GM23338 (cell line): ENCODE results near the gene THSD8. TPM values are rescaled to one million over a fixed set of nuclear protein-coding genes. Genes with fewer than 3 reads are reported as not detected.
A peak's percentile ranks its signal among the peaks of the same experiment; 100 is the strongest.

Source experiments
- ATAC-seq: fragments of 200-7000 bp; cut with Tn5 transposase; 3 replicates; pipeline ENCODE4 v1.9.1; 2020
- DNase-seq: peaks from one replicate; pipeline ENCODE4 v3.0.0-alpha.2; 2015; ENCODE audit warnings: low spot score
- H2AFZ ChIP-seq: fragments of 200-600 bp; sonication (generic); 2 replicates; pipeline ENCODE4 v1.8.0; 2016; ENCODE audit warnings: antibody characterized with exemption, mild to moderate bottlenecking, moderate library complexity
- H3F3A ChIP-seq: fragments of 200-600 bp; sonication (generic); replicated peaks from 2 replicates; pipeline ENCODE4 v1.8.0; 2017; ENCODE audit warnings: antibody characterized with exemption, mixed run types, low read depth
- H3K27ac ChIP-seq: fragments of 200-600 bp; sonication (generic); 2 replicates; pipeline ENCODE4 v1.6.1; 2016; ENCODE audit warnings: low read depth
- H3K27me3 ChIP-seq: fragments of 200-600 bp; sonication (generic); 2 replicates; pipeline ENCODE4 v1.8.0; 2016; ENCODE audit warnings: mild to moderate bottlenecking, mixed run types, moderate library complexity; ENCODE audit not compliant: insufficient read depth
- H3K36me3 ChIP-seq: fragments of 200-600 bp; sonication (generic); 2 replicates; pipeline ENCODE4 v1.8.0; 2016; ENCODE audit warnings: mild to moderate bottlenecking; ENCODE audit not compliant: insufficient read depth
- H3K4me1 ChIP-seq: fragments of 200-600 bp; sonication (generic); 2 replicates; pipeline ENCODE4 v1.8.0; 2016; ENCODE audit warnings: mild to moderate bottlenecking, moderate library complexity; ENCODE audit not compliant: insufficient read depth
- H3K4me2 ChIP-seq: fragments of 200-600 bp; sonication (generic); 2 replicates; pipeline ENCODE4 v1.7.1; 2017; ENCODE audit warnings: mixed run types
- H3K4me3 ChIP-seq: fragments of 200-600 bp; sonication (generic); 2 replicates; pipeline ENCODE4 v1.6.1; 2016; ENCODE audit warnings: mixed run types
- H3K79me2 ChIP-seq: fragments of 200-600 bp; sonication (generic); replicated peaks from 2 replicates; pipeline ENCODE4 v1.8.0; 2017; ENCODE audit warnings: mild to moderate bottlenecking; ENCODE audit not compliant: insufficient read depth
- H3K9me2 ChIP-seq: fragments of 200-600 bp; sonication (generic); 2 replicates; pipeline ENCODE4 v1.8.0; 2017; ENCODE audit not compliant: insufficient read depth
- H4K20me1 ChIP-seq: fragments of 200-600 bp; sonication (generic); replicated peaks from 2 replicates; pipeline ENCODE4 v1.8.0; 2017; ENCODE audit warnings: mild to moderate bottlenecking; ENCODE audit not compliant: insufficient read depth
- H3K27ac Mint-ChIP-seq: 2 replicates; pipeline ENCODE4 v1.8.0; 2020; ENCODE audit warnings: inconsistent platforms, mild to moderate bottlenecking, moderate library complexity, mixed read lengths
- H3K27me3 Mint-ChIP-seq: 3 replicates; pipeline ENCODE4 v1.8.0; 2022; ENCODE audit warnings: low read depth, mild to moderate bottlenecking, moderate library complexity, mixed read lengths, inconsistent platforms; ENCODE audit not compliant: insufficient read depth, poor library complexity
- H3K36me3 Mint-ChIP-seq: 3 replicates; pipeline ENCODE4 v1.8.0; 2021; ENCODE audit warnings: low read depth, mild to moderate bottlenecking, inconsistent platforms, moderate library complexity, mixed read lengths
- H3K4me1 Mint-ChIP-seq: 3 replicates; pipeline ENCODE4 v1.8.0; 2020; ENCODE audit warnings: mild to moderate bottlenecking, inconsistent platforms, mixed read lengths
- H3K4me3 Mint-ChIP-seq: 3 replicates; pipeline ENCODE4 v1.8.0; 2021; ENCODE audit warnings: moderate library complexity, mild to moderate bottlenecking, inconsistent platforms, mixed read lengths
- H3K9me3 Mint-ChIP-seq: 3 replicates; pipeline ENCODE4 v1.8.0; 2020; ENCODE audit warnings: moderate library complexity, mild to moderate bottlenecking, inconsistent platforms, mixed read lengths
- CREB1 ChIP-seq: fragments of 250-450 bp; sonication (Bioruptor Pico); IDR thresholded peaks from 2 replicates; pipeline ENCODE4 v1.5.0; 2020; ENCODE audit warnings: low read depth, mild to moderate bottlenecking, moderate library complexity
- CTCF ChIP-seq, 2 experiments: fragments of 200-600 bp in 1 of 2; sonication (generic) in 1 of 2; conservative IDR thresholded peaks; 2 replicates each; pipeline versions ENCODE4 v1.5.1 to v1.6.1; 2016 to 2017; ENCODE audit warnings: antibody characterized with exemption in 2 of 2, low read depth in 2 of 2, mild to moderate bottlenecking in 2 of 2, moderate library complexity in 1 of 2
- EZH2 ChIP-seq: fragments of 200-600 bp; sonication (generic); IDR thresholded peaks from one replicate; pipeline ENCODE4 v1.8.0; 2017; ENCODE audit warnings: antibody characterized with exemption, mild to moderate bottlenecking, low read depth; ENCODE audit not compliant: unreplicated experiment
- EZH2phosphoT487 ChIP-seq: fragments of 200-600 bp; sonication (generic); IDR thresholded peaks from one replicate; pipeline ENCODE4 v1.8.1; 2018; ENCODE audit warnings: antibody characterized with exemption; ENCODE audit not compliant: unreplicated experiment
- JUNB ChIP-seq: IDR thresholded peaks from one replicate; pipeline ENCODE4 v1.6.1; 2016; ENCODE audit warnings: antibody characterized with exemption; ENCODE audit not compliant: unreplicated experiment
- NANOG ChIP-seq: IDR thresholded peaks from 2 replicates; pipeline ENCODE4 v1.6.1; 2016; ENCODE audit warnings: antibody characterized with exemption, borderline replicate concordance
- POLR2AphosphoS5 ChIP-seq: IDR thresholded peaks from 2 replicates; pipeline ENCODE4 v1.6.1; 2016; ENCODE audit warnings: antibody characterized with exemption, low read depth
- REST ChIP-seq: IDR thresholded peaks from one replicate; pipeline ENCODE4 v1.6.1; 2018; ENCODE audit warnings: antibody characterized with exemption; ENCODE audit not compliant: unreplicated experiment
- STAT1 ChIP-seq: IDR thresholded peaks from one replicate; pipeline ENCODE4 v1.6.1; 2016; ENCODE audit warnings: antibody characterized with exemption; ENCODE audit not compliant: unreplicated experiment
- ZNF114 ChIP-seq: fragments of 250-450 bp; sonication (Bioruptor Pico); IDR thresholded peaks from 2 replicates; pipeline ENCODE4 v1.5.0; 2020; ENCODE audit warnings: mild to moderate bottlenecking, moderate library complexity
- ZNF331 ChIP-seq: fragments of 250-450 bp; sonication (Bioruptor Pico); IDR thresholded peaks from 2 replicates; pipeline ENCODE4 v1.5.0; 2020; ENCODE audit warnings: low read depth, mild to moderate bottlenecking, moderate library complexity
- ZNF462 ChIP-seq: fragments of 250-450 bp; sonication (Bioruptor Pico); IDR thresholded peaks from 2 replicates; pipeline ENCODE4 v1.5.0; 2020; ENCODE audit warnings: mild to moderate bottlenecking, moderate library complexity
- polyA plus RNA-seq: library from polyadenylated mRNA; unstranded; fragments of >200 nt; fragmentation: Nextera tagmentation; extraction: Ambion mirVana; gene quantifications from 2 replicates; pipeline ENCODE4 v1.2.1, GENCODE V29; 2016
- total RNA-seq: library from RNA; depleted of rRNA; stranded (reverse); fragments of >200 nt; shearing (Covaris generic); gene quantifications from 2 replicates; pipeline ENCODE4 v1.2.3, GENCODE V29; 2014
- TF ChIP-seq, protein P1 (sequence below): IDR thresholded peaks from 2 replicates; pipeline ENCODE4 v1.6.1; 2016; ENCODE audit warnings: antibody characterized with exemption

The THSD8 gene
- total and polyA plus RNA-seq, 2 experiments from 2014 or later = 0.38 to 38.5 TPM

DNA sequence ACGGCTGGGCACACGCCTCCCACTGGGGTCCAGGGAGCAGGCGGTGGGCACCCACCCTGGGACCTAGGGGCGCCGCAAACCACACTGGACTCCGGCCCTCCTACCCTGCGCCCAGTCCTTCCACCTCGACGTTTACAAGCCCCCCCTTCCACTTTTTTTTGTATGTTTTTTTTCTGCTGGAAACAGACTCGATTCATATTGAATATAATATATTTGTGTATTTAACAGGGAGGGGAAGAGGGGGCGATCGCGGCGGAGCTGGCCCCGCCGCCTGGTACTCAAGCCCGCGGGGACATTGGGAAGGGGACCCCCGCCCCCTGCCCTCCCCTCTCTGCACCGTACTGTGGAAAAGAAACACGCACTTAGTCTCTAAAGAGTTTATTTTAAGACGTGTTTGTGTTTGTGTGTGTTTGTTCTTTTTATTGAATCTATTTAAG is 9.0 kb upstream of the THSD8 start:
- DNase-seq = no peak
- TF ChIP-seq ZNF462 (CRISPR knock-in tag) = no peak
- no peak for TF ChIP-seq CREB1 (CRISPR knock-in tag)
- TF ChIP-seq POLR2AphosphoS5 = no peak
- TF ChIP-seq ZNF114 (CRISPR knock-in tag) = no peak
- no peak for TF ChIP-seq EZH2
- no peak for TF ChIP-seq STAT1
- TF ChIP-seq NANOG = no peak
- no peak for TF ChIP-seq REST
- TF ChIP-seq, protein P1, sequence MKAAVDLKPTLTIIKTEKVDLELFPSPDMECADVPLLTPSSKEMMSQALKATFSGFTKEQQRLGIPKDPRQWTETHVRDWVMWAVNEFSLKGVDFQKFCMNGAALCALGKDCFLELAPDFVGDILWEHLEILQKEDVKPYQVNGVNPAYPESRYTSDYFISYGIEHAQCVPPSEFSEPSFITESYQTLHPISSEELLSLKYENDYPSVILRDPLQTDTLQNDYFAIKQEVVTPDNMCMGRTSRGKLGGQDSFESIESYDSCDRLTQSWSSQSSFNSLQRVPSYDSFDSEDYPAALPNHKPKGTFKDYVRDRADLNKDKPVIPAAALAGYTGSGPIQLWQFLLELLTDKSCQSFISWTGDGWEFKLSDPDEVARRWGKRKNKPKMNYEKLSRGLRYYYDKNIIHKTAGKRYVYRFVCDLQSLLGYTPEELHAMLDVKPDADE = no peak
- TF ChIP-seq ZNF331 (CRISPR knock-in tag) = no peak
- no peak for TF ChIP-seq JUNB
- no peak for TF ChIP-seq EZH2phosphoT487
- no peak for TF ChIP-seq CTCF (conservative IDR thresholded peaks at IDR 0.05; ENCODE audit: low read depth in 2 of 2)
- Histone ChIP-seq H3K79me2 (no peaks in the 10 kb centered on the region), H3K36me3 (no peaks in the 10 kb centered on the region), H3K4me2 (peak overlapping the region; percentile 96), H3K27me3 (peaks cover 27% of the 10 kb centered on the region), H3K27ac (peak overlapping the region; percentile 90), H2AFZ (no peak overlapping the region), H3K4me3 (peak overlapping the region; percentile 83), H3F3A (peaks cover 35% of the 10 kb centered on the region), H3K9me2 (no peaks in the 10 kb centered on the region), H4K20me1 (no peaks in the 10 kb centered on the region), H3K4me1 (peaks cover 40% of the 10 kb centered on the region)
- Mint-ChIP-seq H3K27me3 (peaks cover 46% of the 10 kb centered on the region), H3K27ac (no peak overlapping the region), H3K9me3 (peaks cover 3% of the 10 kb centered on the region; the same call in 2 of the 3 replicates), H3K36me3 (peaks cover 18% of the 10 kb centered on the region), H3K4me3 (peak overlapping the region; percentile 85), H3K4me1 (peaks cover 38% of the 10 kb centered on the region)
- ATAC-seq = no peak
